HuH-7 (cell line): ENCODE measurements around the gene CACNA2D1.
"Not testable (repeated sequence)": the region's sequence is repeated elsewhere in the genome, so short reads cannot be mapped to it uniquely, and the experiment has no call there.

Experiments
- DNase-seq: peaks from one replicate; pipeline ENCODE4 v3.0.0; 2011; ENCODE audit warnings: low spot score

CACNA2D1 gene

DNA sequence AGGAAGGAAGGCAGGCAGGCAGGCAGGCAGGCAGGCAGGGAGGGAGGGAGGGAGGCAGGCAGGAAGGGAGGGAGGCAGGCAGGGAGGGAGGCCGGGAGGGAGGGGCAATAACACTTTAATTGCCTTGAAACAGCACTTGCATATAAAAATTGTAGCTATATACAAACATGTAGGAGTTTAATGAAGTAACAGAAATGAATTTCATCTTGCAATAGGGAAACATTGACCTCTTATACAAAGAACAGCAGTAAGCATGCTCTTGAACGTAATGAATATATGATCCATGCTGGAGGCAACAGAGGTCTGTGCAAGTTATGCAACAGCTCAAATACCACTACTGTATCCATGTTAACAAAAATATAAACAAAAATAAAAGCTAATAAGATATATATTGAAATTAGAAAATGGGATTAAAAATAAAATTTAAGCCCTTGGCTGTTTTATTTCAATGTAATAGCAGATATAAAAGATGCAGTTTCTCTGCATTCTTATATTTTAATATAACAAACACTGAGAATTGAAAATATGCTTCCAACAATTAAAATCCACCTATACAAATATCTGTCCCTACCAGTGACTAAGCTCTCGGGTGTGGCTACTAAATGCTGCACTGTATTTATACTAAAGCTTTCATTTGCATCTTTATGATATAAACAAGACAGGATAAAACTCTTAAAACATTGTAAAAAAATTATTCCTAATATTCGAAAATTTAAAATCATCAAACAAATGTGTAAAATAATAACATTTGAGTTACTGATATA is 50.3 kb downstream of the CACNA2D1 start:
- DNase-seq: no peak

DNA sequence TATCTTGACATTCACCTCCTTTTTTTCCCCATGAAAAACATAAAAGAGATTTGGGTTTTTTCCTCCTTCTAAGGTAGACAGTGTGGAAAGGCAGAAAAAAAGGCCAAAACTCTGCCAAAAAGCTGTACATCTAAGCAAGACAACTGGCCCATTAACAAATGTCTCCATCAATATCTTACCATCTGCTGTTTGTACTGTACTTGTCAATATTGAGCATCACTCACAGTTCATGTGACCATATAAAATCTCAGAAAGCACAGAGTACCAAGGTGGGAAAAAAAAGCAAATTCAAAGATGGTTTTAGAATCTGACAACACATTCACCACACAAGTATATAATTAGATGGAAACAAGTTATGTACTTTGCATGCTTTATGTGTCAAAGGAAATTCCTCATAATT is 52.6 kb downstream of the CACNA2D1 start:
- no peak for DNase-seq

- DNase-seq: no peak
Observed at GRCh38 chr7:82389876-82390275, 53.7 kb downstream of the CACNA2D1 start.

DNA sequence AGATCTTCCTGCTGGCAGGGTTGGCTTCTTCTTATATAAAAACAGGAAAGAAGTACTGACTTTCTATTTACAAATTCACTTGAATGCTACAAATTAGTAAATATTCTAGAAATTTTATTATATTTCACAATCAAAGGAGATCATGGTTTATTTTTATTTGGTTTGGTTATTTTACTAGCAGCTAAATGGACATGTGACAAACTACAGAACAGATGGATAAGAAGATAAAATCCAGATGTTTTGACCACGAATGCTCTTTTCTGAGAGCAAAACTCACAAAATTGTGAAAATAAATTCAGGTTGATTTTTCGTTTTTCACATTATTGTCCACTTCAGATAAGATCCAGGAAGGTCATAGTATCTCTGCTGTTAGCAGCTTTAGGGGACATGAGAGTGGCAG is 55.4 kb downstream of the CACNA2D1 start:
- DNase-seq: no peak

- DNase-seq: not testable (repeated sequence)
Observed at GRCh38 chr7:82386571-82386970, 57.0 kb downstream of the CACNA2D1 start.

- DNase-seq: no peak
Observed at GRCh38 chr7:82384779-82385178, 58.8 kb downstream of the CACNA2D1 start.

- DNase-seq: no peak
Observed at GRCh38 chr7:82384051-82384464, 59.5 kb downstream of the CACNA2D1 start.

DNA sequence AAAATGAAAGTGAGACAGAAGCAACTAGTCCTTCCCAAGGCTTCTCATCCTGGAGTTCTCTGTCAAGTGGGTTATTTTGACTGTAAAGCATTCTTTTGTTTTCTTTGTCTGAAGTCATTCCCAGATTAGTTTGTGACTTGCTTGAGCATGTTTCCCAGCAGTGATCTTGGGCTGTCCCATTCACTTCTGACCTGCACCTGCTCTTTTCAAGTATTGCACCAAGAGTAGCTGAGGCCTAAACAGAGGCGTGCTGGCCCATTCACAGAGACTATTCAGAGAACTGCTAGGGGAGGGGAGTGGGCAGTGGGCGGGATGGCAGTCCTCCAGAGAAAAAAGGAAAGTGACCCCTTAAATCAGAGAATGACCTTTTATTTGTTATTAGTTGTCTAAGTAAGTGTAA is 61.3 kb downstream of the CACNA2D1 start:
- DNase-seq: no peak

DNA sequence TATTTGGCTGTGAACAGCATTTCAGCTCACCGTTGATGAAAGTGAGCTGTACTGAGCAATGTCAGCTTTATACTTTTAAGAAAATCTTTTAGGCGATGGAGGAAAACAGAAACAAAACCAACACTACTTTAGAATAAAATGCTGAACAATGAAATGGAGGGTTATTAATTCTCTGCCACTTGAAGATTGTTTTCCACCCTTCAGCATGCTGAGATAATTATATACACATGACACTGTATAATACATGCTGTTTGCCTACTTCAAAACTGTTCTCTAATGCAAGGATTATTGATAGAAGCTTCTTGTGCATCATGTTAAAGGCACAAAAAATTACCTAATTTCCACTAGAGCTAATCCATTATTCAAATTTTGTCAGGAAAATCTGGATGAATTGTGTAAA is 66.8 kb downstream of the CACNA2D1 start:
- DNase-seq: no peak

DNA sequence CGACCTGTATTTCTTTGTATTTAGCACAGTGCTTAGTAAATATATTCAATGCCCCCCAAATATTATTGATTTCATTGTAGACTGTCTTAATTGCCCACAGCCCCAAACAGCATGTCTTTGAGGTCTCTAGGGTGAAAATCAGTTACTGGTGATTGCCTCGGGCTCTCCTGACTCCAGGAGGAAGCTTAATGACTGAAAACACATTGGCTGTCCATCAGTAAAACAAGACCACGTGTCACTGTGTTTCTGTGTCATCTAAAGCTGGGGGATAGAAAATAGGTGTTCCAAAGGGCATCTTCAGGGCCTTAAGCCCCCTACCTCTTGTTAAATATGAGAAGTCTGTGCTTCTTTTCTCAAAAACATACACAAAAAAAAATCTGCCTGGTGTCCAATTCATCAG is 67.9 kb downstream of the CACNA2D1 start:
- DNase-seq: no peak

DNA sequence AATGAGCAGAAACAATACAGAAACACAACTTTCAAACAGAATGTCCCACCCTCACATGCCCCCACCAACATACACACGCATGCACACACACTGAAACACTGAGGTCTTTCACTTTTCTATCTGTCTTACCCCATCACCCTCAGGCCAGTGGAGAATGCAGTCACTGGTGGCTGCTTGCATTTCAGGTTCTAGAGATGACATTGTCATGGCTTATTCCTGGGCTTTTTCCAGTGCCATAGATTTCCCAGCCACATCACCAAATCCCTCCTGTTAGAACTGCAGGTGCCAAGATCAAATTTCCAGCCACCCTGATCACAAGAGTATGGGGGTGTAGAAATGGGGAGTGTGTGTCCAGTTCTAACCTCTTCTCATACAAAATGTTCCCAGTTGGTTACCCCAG is 68.4 kb downstream of the CACNA2D1 start:
- DNase-seq: no peak

DNA sequence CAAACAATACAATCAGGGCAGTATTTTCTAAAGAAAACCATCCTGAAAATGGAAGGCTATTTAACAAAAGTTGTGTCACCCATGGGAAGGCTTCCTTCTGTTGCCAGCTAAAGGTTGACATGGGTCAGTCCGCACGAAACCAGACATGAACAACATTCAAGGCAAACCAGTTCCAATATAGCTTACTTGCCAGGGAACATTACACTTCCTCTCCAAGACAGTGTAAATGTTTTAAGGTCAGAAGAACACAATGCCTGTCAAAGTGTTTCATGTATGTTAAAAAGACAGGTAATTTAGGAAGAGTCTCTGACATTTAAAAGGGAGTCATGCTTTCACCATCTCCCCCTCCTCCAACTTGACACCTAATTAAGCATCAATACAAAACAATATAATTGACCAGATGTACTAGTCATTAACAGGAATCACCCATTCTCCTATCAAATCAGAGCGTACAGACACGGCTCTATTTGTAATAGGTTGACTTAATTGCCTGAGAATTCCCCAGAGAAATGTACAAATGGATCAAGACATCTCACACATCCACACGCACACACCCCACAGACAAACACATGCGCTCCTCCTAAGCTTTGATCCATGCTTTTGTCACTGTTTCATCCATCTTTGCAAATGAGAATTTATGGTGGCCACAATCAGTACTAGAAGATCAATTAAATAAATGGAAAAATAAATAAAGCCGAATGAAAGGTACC is 69.5 kb downstream of the CACNA2D1 start:
- no peak for DNase-seq

- DNase-seq: no peak
Observed at GRCh38 chr7:82364671-82365070, 78.9 kb downstream of the CACNA2D1 start.

DNA sequence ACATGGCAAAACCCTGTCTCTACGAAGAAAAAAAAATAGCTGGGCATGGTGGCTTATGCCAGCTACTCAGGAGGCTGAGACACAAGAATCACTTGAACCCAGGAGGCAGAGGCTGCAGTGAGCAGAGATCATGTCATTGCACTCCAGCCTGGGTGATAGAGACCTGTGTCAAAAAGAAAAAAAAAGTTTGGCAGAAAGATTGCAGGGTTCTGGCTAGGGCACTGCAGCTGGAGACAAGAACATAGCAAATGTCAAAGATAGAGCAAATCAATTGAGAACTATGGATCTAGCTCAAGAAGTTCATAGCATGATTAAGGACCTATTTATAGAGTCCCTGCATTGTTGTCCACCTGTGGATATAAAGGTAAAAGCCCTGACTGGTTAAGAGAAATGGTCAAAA is 79.5 kb downstream of the CACNA2D1 start:
- DNase-seq: no peak

GRCh38 chr7:82362129-82362706 is 81.4 kb downstream of the CACNA2D1 start:
- DNase-seq: no peak

GRCh38 chr7:82360591-82361368 is 82.8 kb downstream of the CACNA2D1 start:
- DNase-seq: no peak

GRCh38 chr7:82359426-82359825 is 84.2 kb downstream of the CACNA2D1 start:
- no peak for DNase-seq

GRCh38 chr7:82358923-82359322 is 84.7 kb downstream of the CACNA2D1 start:
- DNase-seq: no peak

- no peak for DNase-seq
Observed at GRCh38 chr7:82358009-82358578, 85.5 kb downstream of the CACNA2D1 start.

DNA sequence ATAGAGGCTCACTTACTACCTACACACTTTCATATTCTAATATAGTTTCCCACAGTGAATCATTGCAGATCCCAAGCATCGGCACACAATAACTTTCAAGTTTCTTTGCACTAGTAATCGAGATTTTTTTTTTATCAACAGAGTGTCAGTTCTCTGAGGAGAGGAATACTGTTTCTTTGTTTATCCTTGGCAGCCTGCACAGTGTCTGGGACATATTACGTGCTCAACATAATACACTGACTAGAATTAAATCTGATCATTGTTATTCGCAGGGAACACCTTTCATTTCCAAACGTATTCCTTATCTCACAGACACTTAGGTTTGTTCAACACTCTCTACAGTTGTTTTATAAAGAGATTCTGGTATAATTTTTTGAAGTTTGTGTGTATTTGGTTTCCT is 95.3 kb downstream of the CACNA2D1 start:
- DNase-seq: no peak

DNA sequence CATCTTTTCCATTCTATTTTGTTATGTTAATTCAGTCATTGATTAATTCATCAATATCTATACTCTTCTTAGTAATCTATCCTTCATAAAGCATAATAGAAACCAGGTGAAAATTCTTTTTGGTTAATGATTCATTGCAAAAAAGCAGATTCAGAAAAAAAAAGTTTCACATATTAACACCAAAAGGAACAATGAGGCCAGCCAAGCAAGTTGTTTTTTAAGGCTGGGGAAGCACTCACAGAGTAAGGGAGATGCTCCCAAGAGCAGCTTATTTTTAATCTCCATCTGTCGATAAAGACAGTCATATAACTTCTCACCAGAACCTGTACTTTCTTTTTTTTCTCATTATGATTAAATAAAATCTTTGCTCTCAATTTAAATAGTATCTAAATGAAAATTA is 95.8 kb downstream of the CACNA2D1 start:
- no peak for DNase-seq

GRCh38 chr7:82345886-82346285 is 97.7 kb downstream of the CACNA2D1 start:
- no peak for DNase-seq
